ENCODE data around the gene LINC01488.

The LINC01488 gene

DNA sequence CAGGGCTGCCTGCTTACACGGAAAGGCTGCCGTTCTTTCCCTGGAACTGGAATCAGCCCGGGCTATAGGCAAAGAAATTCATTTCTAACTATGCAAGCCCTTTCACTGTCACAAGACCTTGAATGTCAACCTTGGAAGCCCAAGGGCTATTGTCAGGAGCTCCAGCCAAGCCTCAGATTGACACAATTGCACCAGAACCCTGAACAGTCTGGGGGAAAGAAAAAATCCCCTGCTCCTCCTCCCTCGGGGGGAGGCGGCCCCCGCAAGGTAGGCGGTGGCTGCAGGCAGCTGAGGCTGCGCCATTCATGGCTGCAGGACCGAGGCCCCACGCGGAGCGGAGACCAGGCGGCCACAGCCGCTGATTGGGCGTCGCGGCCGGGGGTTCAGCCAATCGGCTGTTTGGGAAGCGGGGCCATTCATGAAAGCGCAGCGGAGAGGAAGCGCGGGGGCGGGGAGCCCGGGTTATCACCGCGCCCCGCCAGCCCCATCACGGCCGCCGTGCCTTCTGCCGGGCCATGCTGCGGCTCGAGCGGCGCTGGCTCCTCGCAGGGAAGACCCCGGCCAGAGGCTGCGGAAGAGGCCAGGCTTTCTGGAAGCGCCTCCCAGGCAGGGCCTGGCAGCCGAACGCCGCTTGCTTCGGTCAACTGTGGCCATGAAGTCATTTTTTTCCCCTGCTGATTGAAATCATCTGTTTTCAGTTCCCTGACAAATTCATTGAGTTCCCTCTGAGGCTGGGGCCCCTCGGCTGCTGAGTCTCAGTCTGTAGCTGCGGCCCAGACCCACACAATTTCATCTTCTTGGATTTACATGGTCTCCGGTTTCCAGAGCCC lies 38.1 kb upstream of the LINC01488 start:
- CTCF ChIA-PET, result interaction anchor here (0.7 to 1.3 kb wide), 3 partner anchors 10 to 227 kb away, joined by 3 to 4 read pairs (median 3); no protein-coding TSS in a partner anchor
- Histone ChIP-seq H3K36me3 (ENCODE audit: control insufficient read depth in 2 of 2, insufficient read depth in 1 of 2, low read length in 2 of 2) (no peaks in the 10 kb centered on the region), H3K4me1 (ENCODE audit: control insufficient read depth, insufficient read depth, low read length) (no peaks in the 10 kb centered on the region), H3K4me3 (ENCODE audit: low read depth, low read length) (peak overlapping the region; percentile 37), H3K9me3 (ENCODE audit: control insufficient read depth, insufficient read depth, low read depth, low read length) (no peaks in the 10 kb centered on the region), H3K27ac (ENCODE audit: extremely low read depth, low read depth, low read length) (no peak overlapping the region)
- POLR2A ChIA-PET, result no interaction called here
- TF ChIP-seq ZNF623 (tag by site-specific recombination; IDR thresholded peaks at IDR 0.05) (no peak), HOXA7 (CRISPR knock-in tag; IDR thresholded peaks at IDR 0.05; ENCODE audit: borderline replicate concordance) (no peak), ZBTB7A (tag by site-specific recombination; IDR thresholded peaks at IDR 0.05; ENCODE audit: low read depth) (no peak), ZSCAN18 (tag by site-specific recombination; IDR thresholded peaks at IDR 0.05) (no peak), ZBTB20 (tag by site-specific recombination; IDR thresholded peaks at IDR 0.05) (peak; percentile 27; the same call in 1 of the 2 replicates), GLIS1 (tag by site-specific recombination; IDR thresholded peaks at IDR 0.05) (peak; percentile 85), ZNF658 (tag by site-specific recombination; IDR thresholded peaks at IDR 0.05) (no peak), ZNF394 (tag by site-specific recombination; IDR thresholded peaks at IDR 0.05; ENCODE audit: borderline replicate concordance) (no peak), ZNF23 (tag by site-specific recombination; IDR thresholded peaks at IDR 0.05; ENCODE audit: borderline replicate concordance) (no peak), REPIN1 (tag by site-specific recombination; IDR thresholded peaks at IDR 0.05; ENCODE audit: low read depth) (no peak), ZNF148 (tag by site-specific recombination; IDR thresholded peaks at IDR 0.05; ENCODE audit: borderline replicate concordance) (no peak), EGR2 (tag by site-specific recombination; IDR thresholded peaks at IDR 0.05; ENCODE audit: low read depth) (peak; percentile 35; the same call in 1 of the 2 replicates), ZNF335 (tag by site-specific recombination; conservative IDR thresholded peaks at IDR 0.05) (peak; percentile 45), ZNF214 (tag by site-specific recombination; IDR thresholded peaks at IDR 0.05; ENCODE audit: borderline replicate concordance) (no peak), YY2 (tag by site-specific recombination; IDR thresholded peaks at IDR 0.05) (no peak), ZNF473 (tag by site-specific recombination; IDR thresholded peaks at IDR 0.05) (no peak), PRDM2 (tag by site-specific recombination; IDR thresholded peaks at IDR 0.05; ENCODE audit: borderline replicate concordance) (no peak), ZNF654 (tag by site-specific recombination; IDR thresholded peaks at IDR 0.05; ENCODE audit: low read depth) (no peak), GLIS2 (tag by site-specific recombination; IDR thresholded peaks at IDR 0.05) (peak; percentile 74), ZNF354C (tag by site-specific recombination; IDR thresholded peaks at IDR 0.05; ENCODE audit: borderline replicate concordance, low read depth) (no peak), GLI4 (tag by site-specific recombination; IDR thresholded peaks at IDR 0.05) (no peak), PBX3 (CRISPR knock-in tag; IDR thresholded peaks at IDR 0.05) (no peak), PATZ1 (tag by site-specific recombination; IDR thresholded peaks at IDR 0.05) (peak; percentile 76)
